ENCODE data around the gene GALR1.

Gene GALR1

GRCh38 chr18:77321823-77322805 lies 72.5 kb downstream of the GALR1 start:
- DNase-seq (ENCODE audit: low spot score): no peak

- no peak for DNase-seq (ENCODE audit: low spot score)
Observed at GRCh38 chr18:77323640-77324299, 74.1 kb downstream of the GALR1 start.
